ENCODE results near the gene CYTL1.

Gene CYTL1

DNA sequence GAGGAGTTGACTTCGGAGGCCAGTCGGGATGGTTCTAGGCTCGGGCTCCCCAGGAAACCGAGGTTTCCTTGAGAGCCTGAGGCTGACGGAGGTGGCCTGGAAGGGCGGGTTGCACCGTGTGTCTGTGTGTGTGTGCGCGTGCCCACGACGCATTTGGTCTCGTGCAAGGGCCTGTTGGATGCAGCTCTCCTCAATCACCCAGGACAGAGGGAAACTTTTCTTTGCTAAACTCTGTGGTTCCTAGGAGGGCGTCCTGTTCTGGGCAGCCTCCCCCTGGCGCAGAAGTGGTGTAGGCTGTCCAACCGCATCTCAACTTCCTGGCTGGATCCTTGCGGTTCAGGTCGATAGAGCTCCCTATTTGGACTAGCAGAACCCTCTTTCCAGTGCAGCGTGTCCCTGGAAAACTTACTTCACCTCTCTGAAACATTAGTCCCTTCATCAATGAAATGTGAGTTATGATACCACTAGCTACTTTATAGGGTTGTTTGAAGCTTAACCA, 33.0 kb upstream of the CYTL1 start:
- TF ChIP-seq, protein P1, sequence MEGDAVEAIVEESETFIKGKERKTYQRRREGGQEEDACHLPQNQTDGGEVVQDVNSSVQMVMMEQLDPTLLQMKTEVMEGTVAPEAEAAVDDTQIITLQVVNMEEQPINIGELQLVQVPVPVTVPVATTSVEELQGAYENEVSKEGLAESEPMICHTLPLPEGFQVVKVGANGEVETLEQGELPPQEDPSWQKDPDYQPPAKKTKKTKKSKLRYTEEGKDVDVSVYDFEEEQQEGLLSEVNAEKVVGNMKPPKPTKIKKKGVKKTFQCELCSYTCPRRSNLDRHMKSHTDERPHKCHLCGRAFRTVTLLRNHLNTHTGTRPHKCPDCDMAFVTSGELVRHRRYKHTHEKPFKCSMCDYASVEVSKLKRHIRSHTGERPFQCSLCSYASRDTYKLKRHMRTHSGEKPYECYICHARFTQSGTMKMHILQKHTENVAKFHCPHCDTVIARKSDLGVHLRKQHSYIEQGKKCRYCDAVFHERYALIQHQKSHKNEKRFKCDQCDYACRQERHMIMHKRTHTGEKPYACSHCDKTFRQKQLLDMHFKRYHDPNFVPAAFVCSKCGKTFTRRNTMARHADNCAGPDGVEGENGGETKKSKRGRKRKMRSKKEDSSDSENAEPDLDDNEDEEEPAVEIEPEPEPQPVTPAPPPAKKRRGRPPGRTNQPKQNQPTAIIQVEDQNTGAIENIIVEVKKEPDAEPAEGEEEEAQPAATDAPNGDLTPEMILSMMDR (IDR thresholded peaks at IDR 0.05; ENCODE audit: extremely low read depth, insufficient read depth, missing control alignments): no peak
- DNase-seq (ENCODE audit: low spot score): no peak
- in situ Hi-C loops (cut with MboI; ENCODE audit: low pct_unique_long_range_greater_than_20kb, low sequenced_read_pairs, unreplicated experiment): loop anchor here (25.0 kb wide), 1 partner anchor 760 kb away; no protein-coding TSS in a partner anchor

DNA sequence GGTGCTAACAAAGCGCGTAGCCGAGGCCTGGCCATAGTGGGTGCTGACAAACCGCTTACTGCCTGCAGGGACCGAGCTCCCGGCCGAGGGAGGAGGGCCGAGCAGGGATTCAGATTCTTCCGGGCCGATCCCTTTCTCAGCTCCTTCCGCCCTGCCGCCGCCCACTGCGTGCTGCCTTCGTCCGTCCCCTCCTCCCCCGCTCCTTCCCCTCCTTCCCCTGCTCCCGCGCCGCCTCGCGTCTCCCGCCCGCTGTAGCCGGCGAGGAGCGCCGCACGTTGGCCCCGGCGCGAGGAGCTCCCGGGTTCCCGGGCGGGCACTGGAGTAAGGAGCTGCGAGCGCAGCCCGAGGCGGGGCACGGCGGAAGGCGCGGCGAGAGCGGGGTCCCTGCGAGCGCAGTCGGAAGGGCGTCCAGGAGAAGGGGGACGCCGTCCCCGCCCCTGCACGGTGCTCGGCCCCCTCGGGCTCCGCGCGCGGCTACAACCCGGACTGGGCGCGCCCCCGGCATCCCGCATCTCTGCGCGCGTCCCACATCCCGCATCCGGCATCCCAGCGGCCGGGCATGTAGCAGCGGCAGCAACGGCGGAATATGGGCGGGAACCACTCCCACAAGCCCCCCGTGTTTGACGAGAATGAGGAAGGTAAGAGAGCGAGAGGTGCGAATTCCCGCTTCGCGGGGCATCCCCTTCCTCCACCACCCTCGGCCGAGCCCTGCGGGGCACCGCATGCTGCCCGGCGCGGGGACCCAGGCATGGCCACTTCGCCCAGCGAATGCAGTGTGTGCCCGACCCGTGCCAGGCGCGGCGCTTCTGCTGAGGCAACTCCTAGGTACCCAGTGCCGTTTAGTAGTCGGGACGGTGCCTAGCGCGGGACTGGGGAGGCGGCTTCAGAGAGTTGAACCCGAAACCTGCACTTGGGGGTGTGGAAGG, 32.3 kb upstream of the CYTL1 start, which contains the start of gene STK32B:
Gene STK32B (plus strand): TSS at position 203 of the 926 bp plus-strand sequence.
- TF ChIP-seq, protein P1 (IDR thresholded peaks at IDR 0.05; ENCODE audit: extremely low read depth, insufficient read depth, missing control alignments): no peak
- peak; percentile 47 for DNase-seq (ENCODE audit: low spot score)
- in situ Hi-C loops (cut with MboI; ENCODE audit: low pct_unique_long_range_greater_than_20kb, low sequenced_read_pairs, unreplicated experiment): loop anchor here (25.0 kb wide), 1 partner anchor 761 kb away; no protein-coding TSS in a partner anchor

DNA sequence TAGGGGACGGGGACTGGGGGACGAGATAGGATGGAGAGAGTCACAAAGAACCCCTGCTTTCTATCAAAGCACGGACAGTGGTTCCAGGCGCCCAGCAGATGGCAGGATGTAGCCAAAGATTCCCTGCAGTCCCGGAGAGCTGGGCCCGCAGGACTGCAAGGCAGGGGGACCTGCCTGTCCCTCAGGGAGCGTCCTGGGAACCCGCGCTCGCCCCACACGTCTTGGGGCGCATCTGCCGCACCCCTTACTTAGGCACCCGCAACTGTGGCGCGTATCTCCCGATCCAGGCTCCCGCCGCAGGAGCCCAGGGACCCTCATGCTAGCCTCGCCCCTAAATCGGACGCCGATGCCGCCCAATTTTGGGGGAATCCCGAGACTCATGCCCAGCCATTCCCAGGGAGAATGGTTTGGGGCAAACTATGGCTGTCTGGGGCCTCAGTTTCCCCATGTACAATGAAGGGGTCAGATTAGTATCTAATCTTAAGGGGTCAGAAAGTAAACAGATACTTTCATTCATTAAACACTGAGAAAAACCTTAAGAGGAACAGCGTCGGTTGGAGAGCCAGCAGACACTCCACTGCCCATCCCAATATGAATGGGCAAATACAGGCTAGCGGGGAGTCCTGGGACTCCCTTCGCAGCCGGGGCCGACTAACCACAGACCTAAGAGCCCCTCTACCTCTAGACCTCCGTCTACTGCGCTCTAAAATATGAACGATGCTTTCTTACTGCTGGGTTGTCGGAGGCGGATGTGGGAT, 31.4 kb upstream of the CYTL1 start:
- in situ Hi-C loops (cut with MboI; ENCODE audit: low pct_unique_long_range_greater_than_20kb, low sequenced_read_pairs, unreplicated experiment): loop anchor here (25.0 kb wide), 1 partner anchor 762 kb away; no protein-coding TSS in a partner anchor
- TF ChIP-seq, protein P1 (IDR thresholded peaks at IDR 0.05; ENCODE audit: extremely low read depth, insufficient read depth, missing control alignments): peak; percentile 63

DNA sequence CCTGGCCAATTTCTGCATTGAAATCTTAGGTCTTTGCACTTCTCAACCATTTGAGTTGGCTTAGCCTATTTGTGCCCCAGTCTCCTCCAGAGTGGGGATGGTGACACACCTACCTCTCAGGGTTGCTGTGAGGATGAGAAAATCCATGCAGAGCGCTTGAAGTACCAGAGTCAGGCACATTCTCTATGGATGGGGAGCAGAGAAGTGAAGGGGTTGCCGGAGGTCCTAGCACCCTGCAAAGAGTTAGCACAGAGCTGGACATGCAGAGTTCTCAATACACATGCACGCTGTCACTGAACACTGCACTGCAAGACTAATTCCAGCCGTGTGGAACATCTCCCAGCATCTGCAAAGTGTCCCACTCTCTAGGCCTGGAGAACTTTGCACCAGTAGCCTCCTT, 29.5 kb upstream of the CYTL1 start:
- TF ChIP-seq, protein P1 (IDR thresholded peaks at IDR 0.05; ENCODE audit: extremely low read depth, insufficient read depth, missing control alignments): no peak
- DNase-seq (ENCODE audit: low spot score): no peak
- in situ Hi-C loops (cut with MboI; ENCODE audit: low pct_unique_long_range_greater_than_20kb, low sequenced_read_pairs, unreplicated experiment): no loop called here

More for the DNA sequence above, 31.4 kb upstream of the CYTL1 start:
- peak; percentile 74 for DNase-seq (ENCODE audit: low spot score)

DNA sequence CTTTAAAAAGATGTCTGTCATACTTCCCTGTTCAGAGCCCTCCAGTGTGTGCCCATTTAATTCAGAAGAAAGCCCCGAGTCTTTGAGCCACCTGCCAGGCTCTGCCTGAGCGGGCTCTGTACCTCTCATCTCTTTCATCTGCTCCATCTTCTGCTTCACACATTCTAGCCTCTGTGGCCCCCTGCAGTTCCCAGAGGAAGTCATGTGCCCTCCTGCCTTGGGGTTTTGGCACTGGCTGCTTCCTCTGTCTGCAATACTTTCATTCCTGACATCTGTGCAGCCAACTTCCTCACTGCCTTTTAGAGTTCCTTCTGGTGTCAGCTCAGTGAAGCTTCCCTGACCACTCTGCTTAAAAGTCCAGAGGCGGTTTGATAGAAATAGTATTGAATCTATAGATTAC, 25.8 kb upstream of the CYTL1 start:
- DNase-seq (ENCODE audit: low spot score): no peak
- in situ Hi-C loops (cut with MboI; ENCODE audit: low pct_unique_long_range_greater_than_20kb, low sequenced_read_pairs, unreplicated experiment): no loop called here
- TF ChIP-seq, protein P1 (IDR thresholded peaks at IDR 0.05; ENCODE audit: extremely low read depth, insufficient read depth, missing control alignments): no peak

DNA sequence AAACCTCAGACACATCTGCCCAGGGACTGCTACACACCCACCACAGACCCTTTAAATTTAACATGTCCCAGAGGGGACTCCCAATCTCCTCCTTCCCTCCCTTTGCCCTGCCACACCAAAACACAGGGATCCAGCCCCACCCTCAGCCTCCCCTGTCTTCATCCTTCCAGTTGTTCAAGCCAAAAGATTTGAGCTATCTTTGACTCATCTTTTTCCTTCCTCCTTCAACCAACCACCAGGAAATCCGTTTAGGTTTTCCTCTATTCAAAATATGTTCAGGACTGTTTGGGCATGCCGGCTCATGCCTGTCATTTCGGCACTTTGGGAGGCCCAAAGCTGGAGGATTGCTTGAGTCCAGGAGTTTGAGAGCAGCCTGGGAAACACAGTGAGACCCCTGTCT, 25.1 kb upstream of the CYTL1 start:
- in situ Hi-C loops (cut with MboI; ENCODE audit: low pct_unique_long_range_greater_than_20kb, low sequenced_read_pairs, unreplicated experiment): no loop called here
- TF ChIP-seq, protein P1 (IDR thresholded peaks at IDR 0.05; ENCODE audit: extremely low read depth, insufficient read depth, missing control alignments): no peak
- DNase-seq (ENCODE audit: low spot score): no peak
